Brain pericyte (primary cell): ENCODE measurements around the gene ABCC8.
A peak's percentile ranks its signal among the peaks of the same experiment; 100 is the strongest.

Source experiments
- DNase-seq: peaks from one replicate; pipeline ENCODE4 v3.0.0-alpha.2; 2012; ENCODE audit warnings: low read depth, low spot score

ABCC8 gene

GRCh38 chr11:17387811-17388210 lies 88.8 kb downstream of the ABCC8 start:
- no peak for DNase-seq

DNA sequence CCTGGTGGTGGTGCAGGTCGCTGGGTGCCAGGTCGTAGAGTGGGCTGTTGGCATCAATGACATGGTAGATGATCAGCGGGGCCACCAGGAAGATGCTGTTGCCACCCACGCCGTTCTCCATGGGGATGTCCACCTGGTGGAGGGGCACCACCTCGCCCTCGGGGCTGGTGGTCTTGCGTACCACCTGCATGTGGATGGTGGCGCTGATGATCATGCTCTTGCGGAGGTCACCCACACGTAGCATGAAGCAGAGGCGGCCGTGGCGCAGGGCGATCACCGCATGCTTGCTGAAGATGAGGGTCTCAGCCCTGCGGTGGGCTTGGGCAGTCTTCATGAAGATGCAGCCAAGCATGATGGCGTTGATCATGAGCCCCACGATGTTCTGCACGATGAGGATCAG lies 89.4 kb downstream of the ABCC8 start:
- no peak for DNase-seq

DNA sequence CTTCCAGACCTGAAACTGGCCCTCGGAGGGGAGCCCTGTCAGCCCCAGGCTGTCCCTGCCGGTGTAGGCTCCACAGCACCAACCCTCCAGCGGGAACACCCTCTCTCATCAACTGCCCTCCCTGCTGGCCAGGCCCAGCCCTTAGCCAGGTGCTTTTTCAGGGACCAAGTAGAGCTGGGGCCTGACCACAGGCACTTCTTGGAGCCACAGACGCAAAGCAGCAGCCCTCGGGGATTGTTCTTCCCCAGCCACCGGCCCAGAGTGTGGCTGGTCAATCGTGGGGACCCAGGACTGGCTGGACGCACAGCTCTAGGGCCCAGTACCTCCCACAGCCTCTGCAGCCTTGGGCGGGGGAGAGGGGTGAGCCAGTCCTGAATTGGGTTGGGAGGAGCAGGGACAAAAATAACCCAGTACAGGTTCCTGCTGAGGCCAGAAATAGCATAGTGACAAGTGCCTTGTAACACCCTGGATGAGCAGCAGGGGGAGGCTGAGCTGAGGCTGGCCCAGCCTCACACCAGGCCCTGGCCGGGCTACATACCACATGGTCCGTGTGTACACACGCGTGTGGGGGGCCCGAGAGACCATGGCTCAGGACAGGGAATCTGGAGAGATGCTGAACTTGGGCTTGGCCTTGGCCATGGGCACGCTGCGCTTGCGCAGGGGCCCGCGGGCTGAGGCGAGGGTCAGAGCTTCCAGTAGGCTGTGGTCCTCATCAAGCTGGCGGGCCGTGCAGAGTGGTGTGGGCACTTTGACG lies 90.1 kb downstream of the ABCC8 start:
- no peak for DNase-seq

- DNase-seq, result no peak
Observed at GRCh38 chr11:17385926-17386325, 90.7 kb downstream of the ABCC8 start.

DNA sequence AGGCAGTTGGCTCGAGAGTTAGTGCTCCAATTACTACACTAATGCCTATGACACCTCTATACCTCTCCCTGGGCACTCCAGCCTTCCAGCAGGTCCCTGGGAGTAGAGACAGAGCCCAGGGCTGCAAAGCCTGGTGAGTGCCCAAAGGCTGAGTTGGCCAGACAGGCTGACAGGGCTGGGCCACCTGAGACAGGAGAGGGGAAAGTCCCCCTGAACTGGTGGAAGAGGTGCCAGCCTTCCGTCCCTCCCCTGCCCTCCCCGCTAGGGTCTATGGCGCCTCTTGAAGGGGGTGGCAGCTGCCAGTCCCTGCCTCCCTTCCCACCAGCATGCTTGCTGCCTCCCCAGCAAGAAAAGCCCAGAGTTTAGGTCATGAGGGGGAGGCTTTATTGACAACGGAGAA lies 91.2 kb downstream of the ABCC8 start:
- DNase-seq, result no peak

GRCh38 chr11:17384002-17384511 lies 92.6 kb downstream of the ABCC8 start:
- peak; percentile 34 for DNase-seq

DNA sequence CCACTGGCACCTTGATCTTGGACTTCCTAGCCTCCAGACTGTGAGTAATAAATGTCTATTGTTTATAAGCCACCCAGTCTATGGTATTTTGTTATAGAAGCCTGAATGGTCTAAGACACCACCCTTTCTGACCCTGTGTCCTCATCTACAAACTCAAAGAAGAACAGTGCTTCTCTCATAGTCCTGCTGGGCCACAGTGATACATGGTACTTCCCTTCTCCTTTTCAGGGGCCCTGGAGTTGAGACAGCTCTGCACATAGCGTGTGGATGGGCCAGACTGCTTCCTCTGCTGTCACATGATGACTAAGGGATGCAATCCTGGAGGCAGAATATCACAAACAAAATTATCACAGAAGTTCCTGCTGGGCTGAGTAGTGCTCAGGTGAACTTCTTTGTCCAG lies 93.2 kb downstream of the ABCC8 start:
- no peak for DNase-seq

DNA sequence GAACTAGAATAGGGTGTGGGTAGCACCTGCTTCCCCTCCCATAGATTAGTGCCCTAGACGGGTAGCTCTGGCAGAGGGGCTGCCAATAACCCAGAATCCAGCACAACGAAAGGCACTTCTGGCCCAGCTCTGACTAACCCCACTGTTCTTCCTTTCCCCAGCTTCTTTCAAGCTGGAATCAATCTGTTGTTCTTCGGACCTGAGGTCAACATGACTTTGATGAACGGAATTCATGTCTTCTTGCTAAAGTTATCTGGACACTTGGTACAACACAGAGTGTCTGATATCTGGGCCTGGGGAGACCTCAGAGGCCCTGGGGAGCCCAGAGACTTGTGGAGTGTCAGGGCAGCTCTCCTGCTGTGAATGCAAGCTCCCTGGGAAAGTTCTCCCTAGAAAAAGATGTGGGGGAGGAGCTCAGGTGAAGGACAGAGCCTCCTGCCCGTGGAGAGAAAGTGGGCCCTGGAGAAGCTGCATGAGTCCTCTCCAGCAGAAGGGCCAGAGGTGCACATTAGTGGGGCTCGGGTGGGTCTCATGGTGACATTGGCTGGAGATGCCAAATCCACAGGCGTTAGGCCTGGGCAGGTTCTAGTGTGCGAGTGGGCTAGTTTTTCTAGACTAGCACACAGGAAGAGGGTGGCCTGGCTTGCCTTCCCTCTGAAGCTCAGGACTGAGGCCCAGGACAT lies 94.5 kb downstream of the ABCC8 start:
- DNase-seq, result no peak

GRCh38 chr11:17381156-17381555 lies 95.5 kb downstream of the ABCC8 start:
- DNase-seq, result no peak

DNA sequence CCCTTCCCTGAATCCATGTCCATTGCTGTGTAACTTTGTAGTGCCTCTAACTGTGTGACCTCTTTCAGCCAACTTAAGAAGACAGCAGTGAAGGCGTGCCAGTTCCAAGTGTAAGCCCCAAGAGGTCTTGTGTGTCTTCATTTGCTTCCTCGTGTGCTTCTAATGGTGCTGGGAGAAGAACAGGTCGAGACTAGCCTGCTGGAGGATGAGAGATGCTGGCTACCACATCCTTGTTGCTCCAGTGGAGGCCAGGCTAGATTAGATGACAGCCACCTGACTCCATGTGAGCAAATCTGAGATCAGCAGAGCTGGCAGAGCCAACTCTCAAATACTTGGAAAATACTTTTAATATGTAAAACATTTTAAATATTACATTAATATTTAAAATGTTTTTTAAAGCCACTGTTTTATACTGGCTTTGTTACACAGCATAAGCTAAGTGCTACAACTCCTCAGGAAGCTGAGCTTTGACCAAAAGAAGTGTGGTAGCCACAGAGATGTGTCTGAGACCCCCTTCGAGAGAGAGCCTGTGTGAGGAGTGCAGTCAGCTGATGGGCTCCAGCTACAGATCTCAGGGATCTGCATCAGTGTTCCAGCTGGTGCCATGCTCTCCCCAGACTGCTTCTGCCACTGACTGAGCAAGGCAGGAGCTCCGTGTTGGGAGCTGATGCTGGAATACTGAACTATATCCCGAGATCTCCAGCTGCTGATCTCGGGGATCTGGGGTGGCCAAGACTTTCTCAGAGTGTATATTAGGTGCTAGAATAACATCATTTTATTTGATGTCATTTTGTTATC lies 97.1 kb downstream of the ABCC8 start:
- DNase-seq, result no peak

GRCh38 chr11:17378655-17379054 lies 98.0 kb downstream of the ABCC8 start:
- no peak for DNase-seq

DNA sequence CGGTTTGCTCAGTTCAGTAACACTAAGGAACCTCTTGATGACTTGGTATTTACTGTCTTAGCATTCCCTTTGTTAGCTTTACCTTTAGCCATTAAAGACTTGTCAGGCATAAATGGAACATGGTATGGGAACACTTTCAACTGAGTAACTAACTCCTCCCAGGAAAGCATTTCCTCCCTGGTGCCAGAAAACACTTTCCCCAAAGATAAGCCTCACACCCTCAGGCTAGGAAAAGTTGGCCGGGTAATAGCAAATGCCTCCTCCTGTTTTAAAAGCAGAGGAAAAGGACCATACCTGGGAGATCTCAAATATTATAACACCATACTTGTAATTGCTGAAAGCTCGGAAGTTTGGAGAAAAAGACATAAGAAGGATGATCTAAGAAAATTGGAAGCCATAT lies 100.2 kb downstream of the ABCC8 start:
- DNase-seq, result no peak

- DNase-seq, result no peak
Observed at GRCh38 chr11:17375547-17375946, 101.1 kb downstream of the ABCC8 start.

GRCh38 chr11:17371614-17372013 lies 105.0 kb downstream of the ABCC8 start:
- DNase-seq, result no peak

DNA sequence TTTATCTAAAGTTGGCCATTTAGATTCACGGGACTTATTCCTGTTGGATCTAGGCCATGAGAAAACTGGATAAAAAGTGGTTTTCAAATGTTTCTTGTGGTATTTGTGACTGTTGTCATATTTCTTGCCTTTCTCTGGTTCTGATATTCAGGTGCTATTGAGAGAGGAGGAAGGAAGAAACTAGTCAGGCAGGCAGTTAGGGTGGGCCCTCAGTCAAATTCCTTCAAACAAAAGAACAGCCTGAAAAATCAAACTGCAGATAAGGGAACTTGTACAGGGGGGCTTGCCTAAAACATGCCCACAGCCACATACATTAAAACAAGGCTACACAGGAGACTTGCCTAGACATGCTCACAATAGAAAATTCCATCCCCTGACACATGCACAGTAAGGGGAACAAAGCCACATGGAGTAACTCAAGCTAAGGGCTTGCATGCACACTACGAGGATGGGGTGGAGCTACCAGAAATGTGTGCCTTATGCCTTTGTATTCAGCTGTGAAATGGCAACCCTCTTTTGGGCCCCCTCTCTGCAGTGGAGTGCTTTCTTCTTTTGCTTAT lies 106.9 kb downstream of the ABCC8 start:
- no peak for DNase-seq

GRCh38 chr11:17369094-17369493 lies 107.6 kb downstream of the ABCC8 start:
- DNase-seq, result no peak

- DNase-seq, result no peak
Observed at GRCh38 chr11:17368551-17368950, 108.1 kb downstream of the ABCC8 start.

DNA sequence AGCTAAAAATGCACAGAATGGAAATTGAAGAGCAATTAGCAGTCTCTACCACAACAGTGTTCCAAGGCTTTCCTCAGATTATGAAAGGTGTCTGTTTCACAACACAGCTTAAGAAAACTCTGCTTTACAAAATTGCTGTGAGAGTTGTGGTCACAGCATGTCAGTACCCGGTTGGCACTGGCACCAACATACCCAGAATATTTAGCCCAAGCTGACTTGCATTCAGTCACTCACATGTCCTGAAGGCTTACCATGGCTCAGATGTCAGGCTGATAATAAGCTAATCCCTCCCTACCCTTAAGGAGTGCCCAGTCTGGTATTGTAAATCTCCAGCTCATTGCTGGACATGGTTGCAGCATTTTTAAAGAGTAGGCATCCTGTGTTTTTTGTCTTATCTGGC lies 110.2 kb downstream of the ABCC8 start:
- no peak for DNase-seq

GRCh38 chr11:17354601-17354991 lies 122.0 kb downstream of the ABCC8 start:
- DNase-seq, result no peak

DNA sequence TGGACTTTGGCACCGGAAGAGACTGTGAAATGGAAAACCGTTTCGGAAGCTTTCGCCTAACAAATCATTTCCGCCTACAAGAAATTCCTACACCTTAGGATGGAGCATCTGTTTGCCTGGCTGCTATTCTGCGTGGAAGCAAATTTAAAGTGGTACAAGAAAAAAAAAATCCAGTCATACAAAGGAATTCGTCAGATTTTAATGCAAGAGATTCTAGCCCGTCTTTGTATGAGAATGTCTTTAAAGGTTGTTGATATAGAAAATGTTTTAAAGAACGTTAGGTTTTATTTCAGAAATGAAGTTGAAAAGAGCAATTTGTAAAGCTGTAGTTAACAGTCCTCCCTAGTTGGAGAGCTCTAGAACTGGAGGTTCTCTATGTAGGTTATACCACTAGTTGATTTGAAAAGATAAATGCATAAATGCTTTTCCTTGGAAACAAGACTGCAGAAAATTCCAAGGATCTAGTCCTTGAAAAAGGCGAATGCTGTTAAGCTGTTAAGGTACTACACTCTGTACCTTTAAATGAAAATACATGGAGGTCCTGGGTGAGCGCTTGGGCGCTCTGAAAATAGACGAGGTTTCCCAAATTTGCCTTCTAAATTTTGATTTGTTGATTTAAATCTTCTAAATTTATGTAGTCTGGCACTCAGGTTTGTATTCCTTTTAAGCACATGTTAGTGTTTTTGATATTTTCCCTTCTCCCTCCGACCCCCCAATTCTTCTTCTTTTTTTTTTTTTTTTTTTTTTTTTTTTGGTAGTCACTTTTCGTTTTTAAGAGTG lies 122.6 kb downstream of the ABCC8 start:
- no peak for DNase-seq
